ENCODE measurements around the gene CLIC4. TPM values are rescaled to one million over a fixed set of nuclear protein-coding genes. Genes with fewer than 3 reads are reported as not detected.
A peak's percentile ranks its signal among the peaks of the same experiment; 100 is the strongest.
"Not testable (repeated sequence)": the region's sequence is repeated elsewhere in the genome, so short reads cannot be mapped to it uniquely, and the experiment has no call there.

The CLIC4 gene
- total RNA-seq, 4 donors from 2014 or later = 399 to 688 (median 564) TPM

GRCh38 chr1:24749886-24750285 lies 4.6 kb downstream of the CLIC4 start:
- H3K27ac ChIP-seq = peak overlapping the region in 3 of 4 donors; percentile 96 to 99 (median 97)
- peak overlapping the region in 1 of 4 donors; percentile 89 for H3K4me3 ChIP-seq

DNA sequence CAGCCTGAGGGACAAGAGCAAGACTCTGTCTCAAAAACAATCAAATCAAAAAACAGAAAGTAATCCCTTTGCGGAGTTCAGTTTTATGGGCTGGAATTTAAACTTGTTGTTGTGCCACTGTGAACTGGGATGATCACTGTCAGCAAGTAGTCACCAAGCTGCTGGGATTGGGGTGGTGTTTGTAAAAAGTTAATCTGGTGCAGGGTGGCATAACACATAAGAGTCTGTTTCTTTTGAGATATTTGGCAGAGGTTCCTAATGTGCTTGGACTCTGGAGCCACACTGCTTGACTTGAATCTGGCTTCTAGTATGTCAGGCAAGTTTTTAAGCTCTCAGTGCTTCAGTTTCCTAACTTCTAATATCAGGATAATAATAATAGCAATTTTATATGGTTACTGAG lies 6.6 kb downstream of the CLIC4 start:
- DNase-seq (ENCODE audit: low spot score in 2 of 2) = no peak
- Histone ChIP-seq H3K9me3 (no peaks in the 10 kb centered on the region), H3K4me3 (no peak overlapping the region), H3K27ac (peak overlapping the region in 3 of 4 donors; percentile 2 to 99 (median 96)), H3K36me3 (peaks cover 0 to 1% (median 0%) of the 10 kb centered on the region in 3 donors), H3K27me3 (no peaks in the 10 kb centered on the region), H3K4me1 (peaks cover 0 to 72% (median 30%) of the 10 kb centered on the region in 4 donors)
- 52 to 56% methylated on average over 1 of the region's 1 CpG for WGBS, 2 donors
- TF ChIP-seq EP300 (IDR thresholded peaks at IDR 0.05) (peak in 1 of 2 donors; percentile 34), POLR2A (IDR thresholded peaks at IDR 0.05) (no peak)

More at GRCh38 chr1:24749886-24750285, 4.6 kb downstream of the CLIC4 start:
- no peaks in the 10 kb centered on the region for H3K9me3 ChIP-seq
- H3K36me3 ChIP-seq = no peaks in the 10 kb centered on the region
- TF ChIP-seq, protein P1, sequence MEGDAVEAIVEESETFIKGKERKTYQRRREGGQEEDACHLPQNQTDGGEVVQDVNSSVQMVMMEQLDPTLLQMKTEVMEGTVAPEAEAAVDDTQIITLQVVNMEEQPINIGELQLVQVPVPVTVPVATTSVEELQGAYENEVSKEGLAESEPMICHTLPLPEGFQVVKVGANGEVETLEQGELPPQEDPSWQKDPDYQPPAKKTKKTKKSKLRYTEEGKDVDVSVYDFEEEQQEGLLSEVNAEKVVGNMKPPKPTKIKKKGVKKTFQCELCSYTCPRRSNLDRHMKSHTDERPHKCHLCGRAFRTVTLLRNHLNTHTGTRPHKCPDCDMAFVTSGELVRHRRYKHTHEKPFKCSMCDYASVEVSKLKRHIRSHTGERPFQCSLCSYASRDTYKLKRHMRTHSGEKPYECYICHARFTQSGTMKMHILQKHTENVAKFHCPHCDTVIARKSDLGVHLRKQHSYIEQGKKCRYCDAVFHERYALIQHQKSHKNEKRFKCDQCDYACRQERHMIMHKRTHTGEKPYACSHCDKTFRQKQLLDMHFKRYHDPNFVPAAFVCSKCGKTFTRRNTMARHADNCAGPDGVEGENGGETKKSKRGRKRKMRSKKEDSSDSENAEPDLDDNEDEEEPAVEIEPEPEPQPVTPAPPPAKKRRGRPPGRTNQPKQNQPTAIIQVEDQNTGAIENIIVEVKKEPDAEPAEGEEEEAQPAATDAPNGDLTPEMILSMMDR (IDR thresholded peaks at IDR 0.05) = no peak
- TF ChIP-seq POLR2A (IDR thresholded peaks at IDR 0.05) (no peak), EP300 (IDR thresholded peaks at IDR 0.05) (no peak)
- DNase-seq (ENCODE audit: low spot score in 2 of 2) = no peak
- H3K27me3 ChIP-seq = no peaks in the 10 kb centered on the region
- peaks cover 0 to 68% (median 30%) of the 10 kb centered on the region in 4 donors for H3K4me1 ChIP-seq
- WGBS, 2 donors = 77 to 82% methylated on average over 8 of the region's 8 CpGs

DNA sequence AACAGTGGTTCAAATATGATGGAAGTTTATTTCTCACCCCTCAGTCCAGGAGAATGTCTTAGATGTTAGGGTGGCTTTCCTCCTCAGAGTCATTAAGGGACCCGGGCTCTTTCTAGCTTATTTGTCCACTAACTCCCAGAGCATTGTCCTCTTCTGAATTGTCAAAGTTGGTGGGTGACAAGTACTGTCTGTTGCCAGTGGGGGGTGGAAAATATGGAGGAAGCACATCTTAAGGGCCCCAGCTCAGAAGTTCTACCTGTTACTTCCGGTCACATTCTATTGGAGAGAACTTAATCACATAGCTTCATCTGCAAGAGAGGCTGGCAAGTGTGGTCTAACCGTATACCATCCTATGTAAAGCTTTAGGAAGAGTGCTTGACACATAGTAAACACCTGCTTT lies 7.1 kb downstream of the CLIC4 start:
- H3K4me3 ChIP-seq = no peak overlapping the region
- peak overlapping the region in 3 of 4 donors; percentile 2 to 99 (median 96) for H3K27ac ChIP-seq

GRCh38 chr1:24754229-24754628 lies 9.0 kb downstream of the CLIC4 start:
- 39 to 54% methylated on average over 5 of the region's 5 CpGs for WGBS, 2 donors
- Histone ChIP-seq H3K9me3 (no peaks in the 10 kb centered on the region), H3K36me3 (peaks cover 0 to 4% (median 0%) of the 10 kb centered on the region in 3 donors), H3K27ac (peak overlapping the region in 2 of 4 donors; percentile 96 to 99), H3K27me3 (no peaks in the 10 kb centered on the region), H3K4me1 (peaks cover 0 to 81% (median 27%) of the 10 kb centered on the region in 4 donors), H3K4me3 (no peak overlapping the region)
- DNase-seq (ENCODE audit: low spot score in 2 of 2) = no peak
- TF ChIP-seq POLR2A (IDR thresholded peaks at IDR 0.05) (no peak), EP300 (IDR thresholded peaks at IDR 0.05) (peak in 1 of 2 donors; percentile 55)

More for the DNA sequence above, 7.1 kb downstream of the CLIC4 start:
- Histone ChIP-seq H3K27me3 (no peaks in the 10 kb centered on the region), H3K36me3 (peaks cover 0 to 4% (median 0%) of the 10 kb centered on the region in 3 donors), H3K4me1 (peaks cover 0 to 77% (median 30%) of the 10 kb centered on the region in 4 donors), H3K9me3 (no peaks in the 10 kb centered on the region)
- TF ChIP-seq POLR2A (IDR thresholded peaks at IDR 0.05) (no peak), EP300 (IDR thresholded peaks at IDR 0.05) (no peak)
- TF ChIP-seq, protein P1 (IDR thresholded peaks at IDR 0.05) = no peak
- DNase-seq (ENCODE audit: low spot score in 2 of 2) = no peak
- 64 to 65% methylated on average over 3 of the region's 3 CpGs for WGBS, 2 donors

DNA sequence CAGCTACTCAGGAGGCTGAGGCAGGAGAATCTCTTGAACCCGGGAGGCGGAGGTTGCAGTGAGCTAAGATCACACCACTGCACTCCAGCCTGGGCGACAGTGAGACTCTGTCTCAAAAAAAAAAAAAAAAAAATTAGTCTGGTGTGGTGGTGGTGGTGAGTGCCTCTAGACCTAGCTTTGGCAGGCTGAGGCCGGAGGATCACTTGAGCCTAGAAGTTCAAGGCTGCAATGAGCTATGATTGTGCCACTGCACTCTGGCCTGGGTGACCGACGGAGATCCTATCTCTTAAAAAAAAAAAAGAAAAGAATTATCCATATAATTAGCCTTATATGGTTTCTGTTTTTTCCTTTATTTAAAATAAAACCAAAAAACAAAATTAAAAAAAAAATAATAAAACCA lies 10.1 kb downstream of the CLIC4 start:
- Histone ChIP-seq H3K27ac (peak overlapping the region in 1 of 4 donors; percentile 96), H3K4me1 (peaks cover 0 to 80% (median 26%) of the 10 kb centered on the region in 4 donors)
- 87 to 91% methylated on average over 6 of the region's 6 CpGs for WGBS, 2 donors
- not testable (repeated sequence) for H3K36me3 ChIP-seq; H3K4me3 ChIP-seq; DNase-seq (ENCODE audit: low spot score in 2 of 2); H3K27me3 ChIP-seq; H3K9me3 ChIP-seq

GRCh38 chr1:24756395-24756794 lies 11.1 kb downstream of the CLIC4 start:
- TF ChIP-seq, protein P1 (IDR thresholded peaks at IDR 0.05) = no peak
- TF ChIP-seq POLR2A (IDR thresholded peaks at IDR 0.05) (no peak), EP300 (IDR thresholded peaks at IDR 0.05) (no peak)
- no peak overlapping the region for H3K27ac ChIP-seq
- H3K9me3 ChIP-seq = no peaks in the 10 kb centered on the region
- WGBS, 2 donors = 92 to 98% methylated on average over 2 of the region's 2 CpGs
- no peak for DNase-seq (ENCODE audit: low spot score in 2 of 2)
- H3K27me3 ChIP-seq = no peaks in the 10 kb centered on the region
- peaks cover 0 to 4% (median 0%) of the 10 kb centered on the region in 3 donors for H3K36me3 ChIP-seq
- H3K4me3 ChIP-seq = no peak overlapping the region
- H3K4me1 ChIP-seq = peaks cover 0 to 80% (median 26%) of the 10 kb centered on the region in 4 donors

Measured in tibial nerve (tissue), 4 donors.